ENCODE measurements around the gene LY6G6D.

The LY6G6D gene

GRCh38 chr6:31760790-31761189 is 45.6 kb downstream of the LY6G6D start:
- no peaks in the 10 kb centered on the region for H3K27me3 ChIP-seq (ENCODE audit: control insufficient read depth, low read length)
- H3K9me2 ChIP-seq (replicated peaks; ENCODE audit: control insufficient read depth, low read length), result no peaks in the 10 kb centered on the region
- H3K4me2 ChIP-seq (ENCODE audit: low read length), result no peak overlapping the region
- H3F3A ChIP-seq (ENCODE audit: control insufficient read depth, insufficient read depth), result no peaks in the 10 kb centered on the region
- H3K36me3 ChIP-seq (ENCODE audit: control insufficient read depth, low read length), result peaks cover 49% of the 10 kb centered on the region
- H4K20me1 ChIP-seq (ENCODE audit: control insufficient read depth, insufficient read depth, low read depth, low read length), result no peaks in the 10 kb centered on the region
- H3K27ac ChIP-seq (ENCODE audit: low read depth, low read length), result no peak overlapping the region
- no peaks in the 10 kb centered on the region for H3K4me1 ChIP-seq (ENCODE audit: control insufficient read depth, low read length)
- no peaks in the 10 kb centered on the region for H3K79me2 ChIP-seq (ENCODE audit: control insufficient read depth, low read length)
- TF ChIP-seq EZH2phosphoT487 (IDR thresholded peaks at IDR 0.05; ENCODE audit: borderline replicate concordance, low read length), result no peak
- TF ChIP-seq, protein P1, sequence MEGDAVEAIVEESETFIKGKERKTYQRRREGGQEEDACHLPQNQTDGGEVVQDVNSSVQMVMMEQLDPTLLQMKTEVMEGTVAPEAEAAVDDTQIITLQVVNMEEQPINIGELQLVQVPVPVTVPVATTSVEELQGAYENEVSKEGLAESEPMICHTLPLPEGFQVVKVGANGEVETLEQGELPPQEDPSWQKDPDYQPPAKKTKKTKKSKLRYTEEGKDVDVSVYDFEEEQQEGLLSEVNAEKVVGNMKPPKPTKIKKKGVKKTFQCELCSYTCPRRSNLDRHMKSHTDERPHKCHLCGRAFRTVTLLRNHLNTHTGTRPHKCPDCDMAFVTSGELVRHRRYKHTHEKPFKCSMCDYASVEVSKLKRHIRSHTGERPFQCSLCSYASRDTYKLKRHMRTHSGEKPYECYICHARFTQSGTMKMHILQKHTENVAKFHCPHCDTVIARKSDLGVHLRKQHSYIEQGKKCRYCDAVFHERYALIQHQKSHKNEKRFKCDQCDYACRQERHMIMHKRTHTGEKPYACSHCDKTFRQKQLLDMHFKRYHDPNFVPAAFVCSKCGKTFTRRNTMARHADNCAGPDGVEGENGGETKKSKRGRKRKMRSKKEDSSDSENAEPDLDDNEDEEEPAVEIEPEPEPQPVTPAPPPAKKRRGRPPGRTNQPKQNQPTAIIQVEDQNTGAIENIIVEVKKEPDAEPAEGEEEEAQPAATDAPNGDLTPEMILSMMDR (IDR thresholded peaks at IDR 0.05; ENCODE audit: low read depth, low read length, poor library complexity, severe bottlenecking), result no peak
- no peak overlapping the region for H3K4me3 ChIP-seq (ENCODE audit: low read length)
- H3K9me3 ChIP-seq (ENCODE audit: control insufficient read depth, insufficient read depth, low read length), result no peaks in the 10 kb centered on the region

DNA sequence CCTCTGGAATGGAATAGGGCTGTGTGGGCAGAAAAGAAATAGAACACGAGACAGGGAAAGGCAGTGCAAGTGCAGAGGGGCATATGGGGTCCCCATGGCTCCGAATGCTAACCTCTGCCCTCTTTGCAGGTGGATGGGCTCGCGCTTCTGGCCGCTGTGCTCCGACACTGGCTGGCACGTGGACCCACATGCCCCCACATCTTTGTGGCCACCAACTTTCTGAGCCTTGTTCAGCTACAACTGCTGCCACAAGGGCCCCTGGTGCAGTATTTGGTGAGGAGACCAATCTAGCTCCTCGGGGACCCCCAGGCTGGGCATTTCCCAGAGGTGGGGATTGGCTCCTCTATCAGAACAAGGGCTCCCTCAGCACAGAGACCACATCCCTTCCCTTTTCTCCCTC is 46.2 kb downstream of the LY6G6D start:
- Histone ChIP-seq H3K36me3 (ENCODE audit: control insufficient read depth, low read length) (peaks cover 49% of the 10 kb centered on the region), H3K79me2 (ENCODE audit: control insufficient read depth, low read length) (no peaks in the 10 kb centered on the region), H3K4me2 (ENCODE audit: low read length) (no peak overlapping the region), H3K9me3 (ENCODE audit: control insufficient read depth, insufficient read depth, low read length) (no peaks in the 10 kb centered on the region), H3K9me2 (replicated peaks; ENCODE audit: control insufficient read depth, low read length) (no peaks in the 10 kb centered on the region), H3K4me1 (ENCODE audit: control insufficient read depth, low read length) (no peaks in the 10 kb centered on the region), H3K4me3 (ENCODE audit: low read length) (no peak overlapping the region), H3K27me3 (ENCODE audit: control insufficient read depth, low read length) (no peaks in the 10 kb centered on the region), H3F3A (ENCODE audit: control insufficient read depth, insufficient read depth) (no peaks in the 10 kb centered on the region), H4K20me1 (ENCODE audit: control insufficient read depth, insufficient read depth, low read depth, low read length) (no peaks in the 10 kb centered on the region), H3K27ac (ENCODE audit: low read depth, low read length) (no peak overlapping the region)
- no peak for TF ChIP-seq EZH2phosphoT487 (IDR thresholded peaks at IDR 0.05; ENCODE audit: borderline replicate concordance, low read length)
- TF ChIP-seq, protein P1 (IDR thresholded peaks at IDR 0.05; ENCODE audit: low read depth, low read length, poor library complexity, severe bottlenecking), result no peak

DNA sequence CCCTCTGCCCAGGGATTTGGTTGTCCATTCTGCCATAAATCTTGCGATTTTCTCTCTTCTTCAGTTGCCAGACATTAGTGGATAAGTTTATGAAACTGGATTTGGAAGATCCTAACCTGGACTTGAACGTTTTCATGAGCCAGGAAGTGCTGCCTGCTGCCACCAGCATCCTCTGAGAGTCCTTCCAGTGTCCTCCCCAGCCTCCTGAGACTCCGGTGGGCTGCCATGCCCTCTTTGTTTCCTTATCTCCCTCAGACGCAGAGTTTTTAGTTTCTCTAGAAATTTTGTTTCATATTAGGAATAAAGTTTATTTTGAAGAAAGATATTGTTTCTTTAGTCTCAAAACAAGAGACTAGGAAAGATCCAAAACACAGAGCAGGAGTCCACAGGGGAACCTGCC is 47.2 kb downstream of the LY6G6D start, which contains the start of gene SAPCD1:
Gene SAPCD1 (plus strand): TSS at position 301 of the 400 bp plus-strand sequence. CDS start 399 bp downstream, outside the sequence.
- Histone ChIP-seq H3K27ac (ENCODE audit: low read depth, low read length) (no peak within 1 kb of the TSS), H3K9me3 (ENCODE audit: control insufficient read depth, insufficient read depth, low read length) (no peaks in the 10 kb centered on the region), H3K4me1 (ENCODE audit: control insufficient read depth, low read length) (no peaks in the 10 kb centered on the region), H4K20me1 (ENCODE audit: control insufficient read depth, insufficient read depth, low read depth, low read length) (no peaks in the 10 kb centered on the region), H3K36me3 (ENCODE audit: control insufficient read depth, low read length) (peaks cover 49% of the 10 kb centered on the region), H3K79me2 (ENCODE audit: control insufficient read depth, low read length) (no peaks in the 10 kb centered on the region), H3F3A (ENCODE audit: control insufficient read depth, insufficient read depth) (no peaks in the 10 kb centered on the region), H3K4me3 (ENCODE audit: low read length) (no peak within 1 kb of the TSS), H3K27me3 (ENCODE audit: control insufficient read depth, low read length) (no peaks in the 10 kb centered on the region), H3K4me2 (ENCODE audit: low read length) (no peak within 1 kb of the TSS), H3K9me2 (replicated peaks; ENCODE audit: control insufficient read depth, low read length) (no peaks in the 10 kb centered on the region)
- TF ChIP-seq EZH2phosphoT487 (IDR thresholded peaks at IDR 0.05; ENCODE audit: borderline replicate concordance, low read length), result no peak
- TF ChIP-seq, protein P1 (IDR thresholded peaks at IDR 0.05; ENCODE audit: low read depth, low read length, poor library complexity, severe bottlenecking), result no peak
